HG03095 (cell line): ENCODE data around the gene UBQLN4.
"Not testable (repeated sequence)": the region's sequence is repeated elsewhere in the genome, so short reads cannot be mapped to it uniquely, and the experiment has no call there.

Source experiments
- ATAC-seq: cut with Tn5 transposase; IDR thresholded peaks from one replicate; pipeline ENCODE4 v1.9.1; 2021; ENCODE audit warnings: moderate library complexity; ENCODE audit not compliant: unreplicated experiment

The UBQLN4 gene

DNA sequence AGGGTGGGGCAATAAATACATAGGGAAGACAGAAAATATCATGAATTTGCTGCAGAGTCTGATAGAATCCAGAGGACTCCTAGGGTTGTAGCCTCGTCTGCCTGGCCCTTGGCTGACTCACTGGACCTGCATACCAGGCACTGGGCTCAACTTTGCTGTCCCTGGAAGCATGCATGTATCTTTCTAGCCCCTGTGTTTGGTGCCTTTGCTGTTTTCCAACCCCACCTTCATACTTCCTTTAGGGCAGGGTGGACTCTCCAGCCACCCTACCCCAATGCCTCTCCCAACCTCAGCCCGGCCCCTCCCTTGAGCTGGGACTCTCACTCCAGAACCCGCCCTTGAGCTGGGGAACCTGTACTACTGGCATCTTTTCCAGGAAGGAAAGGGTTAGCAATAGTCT lies 8.6 kb upstream of the UBQLN4 start:
- no peak for ATAC-seq

DNA sequence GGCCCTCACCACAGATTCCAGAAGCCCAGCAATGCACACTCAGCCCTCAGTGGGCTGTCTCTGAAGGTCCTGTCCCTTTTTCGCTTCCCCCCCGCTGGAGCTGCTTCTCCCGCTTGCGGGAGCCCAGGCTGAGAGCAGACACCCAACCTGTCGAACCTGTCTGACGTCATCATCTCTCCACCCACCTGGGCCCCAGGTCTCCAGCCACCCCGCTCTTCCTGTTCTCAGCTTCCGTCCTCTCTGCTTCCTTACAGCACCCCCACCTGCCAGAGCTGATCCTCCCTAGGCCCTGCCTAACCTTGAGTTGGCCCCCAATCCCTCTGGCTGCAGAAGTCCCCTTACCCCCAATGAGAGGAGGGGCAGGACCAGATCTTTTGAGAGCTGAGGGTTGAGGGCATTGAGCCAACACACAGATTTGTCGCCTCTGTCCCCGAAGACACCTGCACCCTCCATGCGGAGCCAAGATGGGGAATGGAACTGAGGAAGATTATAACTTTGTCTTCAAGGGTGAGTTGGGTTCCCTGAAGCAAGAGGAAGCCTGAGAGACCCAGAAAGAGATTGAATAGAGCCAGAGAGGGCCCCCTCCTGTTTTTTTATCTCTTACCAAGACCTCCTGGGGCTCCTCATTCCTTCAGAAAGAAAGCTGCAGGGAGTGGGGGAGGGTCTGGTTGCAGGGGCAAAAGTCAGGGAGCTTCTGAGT lies 7.5 kb upstream of the UBQLN4 start, which contains the start of gene RAB25:
Gene RAB25 (plus strand): TSS at position 224 of the 700 bp plus-strand sequence. CDS start 241 bp downstream, at position 465.
- no peak for ATAC-seq

GRCh38 chr1:156056326-156056849 lies 2.8 kb upstream of the UBQLN4 start:
- ATAC-seq: no peak

- no peak for ATAC-seq
Measured at GRCh38 chr1:156055281-156056048, 1.9 kb upstream of the UBQLN4 start.

DNA sequence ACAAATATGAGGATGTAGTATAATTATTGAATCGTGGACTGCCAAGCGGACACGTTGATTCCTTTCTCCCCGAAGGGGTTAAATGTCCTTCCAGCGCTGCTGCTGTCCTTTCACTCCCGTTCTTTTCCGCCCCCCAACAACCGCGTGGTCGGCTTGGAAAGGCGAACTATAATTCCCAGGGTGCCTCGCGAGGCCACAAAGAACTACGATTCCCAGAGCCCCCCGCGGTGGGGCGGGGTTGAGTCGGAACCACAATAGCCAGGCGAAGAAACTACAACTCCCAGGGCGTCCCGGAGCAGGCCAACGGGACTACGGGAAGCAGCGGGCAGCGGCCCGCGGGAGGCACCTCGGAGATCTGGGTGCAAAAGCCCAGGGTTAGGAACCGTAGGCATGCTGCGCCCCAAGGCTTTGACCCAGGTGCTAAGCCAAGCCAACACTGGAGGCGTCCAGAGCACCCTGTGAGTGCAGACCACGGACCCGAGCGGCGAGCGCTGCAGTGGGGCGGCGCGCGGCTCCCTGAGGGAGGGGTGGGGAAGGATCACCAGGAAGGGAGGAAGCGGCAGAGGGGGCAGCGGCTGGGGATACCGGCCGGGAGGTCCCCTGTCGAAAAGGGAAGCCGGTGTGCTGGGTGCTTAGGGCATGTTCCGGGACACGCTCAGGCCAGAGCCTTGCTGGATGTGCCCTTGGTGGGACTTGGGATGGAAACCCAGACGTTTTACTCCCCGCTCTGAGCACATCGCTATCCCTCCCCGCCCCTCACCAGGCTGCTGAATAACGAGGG lies 1.1 kb upstream of the UBQLN4 start, which contains the start of gene LAMTOR2:
Gene LAMTOR2 (plus strand): TSS at position 283 of the 781 bp plus-strand sequence. CDS start 108 bp downstream, at position 391.
- peak; percentile 65 for ATAC-seq

- ATAC-seq: no peak
Measured at GRCh38 chr1:156052862-156053767, 483 bp downstream of the UBQLN4 start.

DNA sequence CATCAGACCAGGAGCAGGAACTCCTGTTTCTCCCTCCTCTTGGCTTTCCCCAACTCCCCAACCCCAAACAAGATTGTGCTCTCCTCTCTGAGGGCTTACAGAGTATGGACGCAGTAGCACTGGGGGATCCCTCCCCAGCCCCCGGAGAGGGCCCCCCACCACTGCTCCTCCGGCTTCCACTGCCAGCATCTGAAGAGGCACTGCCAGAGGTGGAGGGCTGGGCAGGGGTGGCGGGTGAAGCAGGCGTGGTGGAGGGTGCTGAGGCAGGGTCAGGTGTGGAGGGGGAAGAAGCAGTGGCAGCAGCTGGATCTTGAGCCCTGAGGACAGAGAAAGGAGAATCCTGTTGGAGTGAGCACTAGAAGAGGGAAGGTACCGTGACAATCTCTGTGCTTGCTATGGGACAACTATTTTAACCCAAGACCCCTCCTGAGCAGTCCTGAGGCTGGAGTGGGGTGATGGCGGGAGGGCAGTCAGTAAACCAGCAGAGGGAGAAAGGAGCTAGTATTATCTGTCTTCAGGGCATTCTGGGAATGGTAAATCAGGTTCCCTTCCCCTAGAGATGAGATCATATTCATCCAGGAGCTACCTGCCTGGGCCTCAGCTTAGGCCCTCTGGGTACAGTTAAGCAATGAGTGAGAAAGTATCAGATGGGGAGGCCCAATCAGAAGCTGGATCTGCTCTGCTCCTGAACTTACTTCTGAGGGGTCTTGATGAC lies 2.4 kb downstream of the UBQLN4 start:
- ATAC-seq: no peak

- no peak for ATAC-seq
Measured at GRCh38 chr1:156050376-156050775, 3.2 kb downstream of the UBQLN4 start.

DNA sequence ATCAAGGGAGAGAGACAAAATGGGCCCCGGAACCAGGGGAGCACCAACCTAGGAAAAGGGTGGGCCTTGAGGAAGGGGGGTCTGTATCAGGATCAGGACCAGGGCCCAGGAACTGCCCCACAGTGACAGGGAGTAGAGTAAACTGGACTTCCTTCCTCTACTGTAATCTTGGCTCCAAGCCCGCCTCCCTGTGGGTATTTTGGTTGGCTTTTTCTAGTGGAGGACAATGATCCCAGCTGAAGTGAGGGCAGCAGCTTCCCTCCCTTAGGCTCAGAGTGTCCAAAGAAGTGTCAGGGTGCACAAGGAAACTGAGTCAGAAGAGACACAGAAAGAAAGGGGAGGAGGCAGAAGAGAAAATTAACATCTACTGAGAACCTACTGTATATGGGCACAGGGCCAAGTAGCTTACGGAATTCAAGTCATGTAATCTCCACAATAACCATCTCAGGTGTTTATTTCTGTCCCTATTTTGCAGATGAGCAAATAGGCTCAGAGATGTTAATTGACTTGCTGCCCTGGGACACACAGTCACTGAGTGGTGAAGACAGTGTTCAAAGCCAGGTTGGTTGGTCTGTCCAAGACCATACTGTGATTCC lies 4.8 kb downstream of the UBQLN4 start:
- no peak for ATAC-seq

- no peak for ATAC-seq
Measured at GRCh38 chr1:156045076-156045475, 8.5 kb downstream of the UBQLN4 start.

GRCh38 chr1:156042828-156043227 lies 10.8 kb downstream of the UBQLN4 start:
- ATAC-seq: no peak

DNA sequence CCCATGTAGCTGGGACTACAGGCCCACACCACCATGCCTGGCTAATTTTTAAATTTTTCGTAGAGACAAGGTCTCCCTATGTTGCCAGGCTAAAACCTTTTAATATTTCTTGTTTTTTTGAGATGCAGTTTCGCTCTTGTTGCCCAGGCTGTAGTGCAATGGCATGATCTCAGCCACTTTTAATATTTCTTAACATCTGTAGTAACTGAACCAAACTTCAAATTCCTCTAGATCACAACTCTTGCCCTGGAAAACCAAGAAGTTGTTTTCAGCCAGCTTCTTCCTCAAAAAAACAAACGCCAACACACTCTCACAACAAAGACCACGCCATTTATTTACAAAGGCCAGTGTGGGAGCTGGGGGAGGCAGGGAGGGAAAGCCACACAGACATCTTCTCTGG lies 18.6 kb downstream of the UBQLN4 start:
- not testable (repeated sequence) for ATAC-seq

DNA sequence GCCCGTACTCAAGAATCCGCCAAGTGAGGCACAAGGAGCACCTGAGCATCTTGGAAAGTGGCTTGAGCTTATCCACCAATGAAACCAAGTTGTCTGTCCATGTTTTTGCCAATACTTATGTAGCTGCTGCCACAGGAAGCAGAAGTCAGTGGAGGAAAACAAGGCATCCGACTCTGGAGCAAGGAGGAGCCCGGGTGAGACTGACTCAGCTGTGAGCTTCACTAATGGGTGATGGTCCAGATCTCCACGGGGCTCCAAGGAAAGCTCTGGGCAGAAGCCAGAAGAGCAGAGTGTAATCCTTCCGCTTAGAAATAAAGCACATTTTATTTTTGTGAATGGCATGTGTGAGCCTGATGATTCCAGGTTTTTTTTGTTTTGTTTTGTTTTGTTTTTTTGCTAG lies 20.6 kb downstream of the UBQLN4 start:
- ATAC-seq: no peak

DNA sequence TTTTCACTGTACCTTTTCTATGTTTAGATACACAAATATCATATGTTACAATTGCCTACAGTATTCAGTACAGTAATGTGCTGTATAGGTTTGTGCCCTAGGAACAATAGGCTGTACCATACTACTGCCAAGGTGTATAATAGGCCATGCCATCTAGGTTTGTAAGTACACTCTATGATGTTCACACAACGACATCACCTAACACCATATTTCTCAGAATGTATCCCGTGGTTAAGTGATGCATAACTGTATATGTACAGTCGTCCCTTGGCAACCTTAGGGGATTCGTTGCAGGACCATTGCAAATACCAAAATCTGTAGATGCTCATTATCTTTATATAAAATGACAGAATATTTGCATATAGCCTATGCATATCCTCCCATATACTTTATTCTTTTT lies 27.0 kb downstream of the UBQLN4 start:
- ATAC-seq: no peak

DNA sequence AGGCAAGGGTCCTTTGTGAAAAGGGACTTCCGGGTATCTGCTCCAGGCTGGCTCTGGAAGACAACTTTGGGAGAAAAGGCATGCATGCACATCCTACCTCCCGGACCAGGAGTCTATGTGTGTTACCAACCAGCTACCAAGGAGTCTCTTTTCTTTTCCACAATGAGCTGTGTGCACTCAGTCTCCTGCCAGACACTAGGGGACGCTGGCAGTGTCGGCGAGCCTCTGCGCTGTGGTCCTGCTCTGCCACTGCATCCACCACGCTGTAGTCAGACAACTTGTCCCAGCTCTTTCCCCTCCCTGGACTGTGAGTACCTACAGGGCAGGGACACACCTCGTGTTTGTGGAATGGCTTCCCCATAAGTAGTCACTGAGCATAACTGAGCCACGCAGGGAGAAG lies 27.7 kb downstream of the UBQLN4 start:
- ATAC-seq: no peak

GRCh38 chr1:156024801-156025200 lies 28.8 kb downstream of the UBQLN4 start:
- ATAC-seq: no peak

- no peak for ATAC-seq
Measured at GRCh38 chr1:156021954-156022353, 31.6 kb downstream of the UBQLN4 start.

DNA sequence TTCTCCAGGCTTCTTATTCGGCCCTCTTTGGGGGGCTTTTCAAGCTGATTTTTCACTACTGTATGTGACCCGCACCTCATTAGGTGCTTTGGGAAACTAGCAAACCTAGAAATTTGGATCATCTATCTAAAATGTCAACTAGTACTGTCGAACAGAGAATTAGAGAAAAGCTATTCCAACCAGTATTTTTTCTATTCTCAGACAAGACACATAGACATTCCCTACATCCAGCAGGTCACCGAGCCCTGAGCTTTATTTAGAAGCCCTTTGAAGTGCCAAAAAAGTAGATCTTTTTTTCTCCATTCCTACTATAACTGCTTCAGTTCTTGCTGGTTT lies 32.5 kb downstream of the UBQLN4 start:
- ATAC-seq: no peak
